GM19239 (cell line): ENCODE results near the gene SPAST.
A peak's percentile ranks its signal among the peaks of the same experiment; 100 is the strongest.
"Not testable (repeated sequence)": the region's sequence is repeated elsewhere in the genome, so short reads cannot be mapped to it uniquely, and the experiment has no call there.

Source experiments
- DNase-seq: peaks from one replicate; pipeline ENCODE4 v3.0.0; 2011; ENCODE audit warnings: low spot score; ENCODE audit not compliant: insufficient read length
- FAIRE-seq: peaks from 2 replicates; lab custom pipeline; 2011; peaks lifted over from hg19 to GRCh38; lab: Jason Lieb, UNC

Gene SPAST

GRCh38 chr2:32118055-32118454, 54.7 kb downstream of the SPAST start:
- no peak for FAIRE-seq

GRCh38 chr2:32119161-32119560, 55.8 kb downstream of the SPAST start:
- DNase-seq (no peak), FAIRE-seq (no peak)

More at GRCh38 chr2:32118055-32118454, 54.7 kb downstream of the SPAST start:
- no peak for DNase-seq

GRCh38 chr2:32124660-32125059, 61.3 kb downstream of the SPAST start:
- DNase-seq (no peak), FAIRE-seq (no peak)

- no peak for DNase-seq
- no peak for FAIRE-seq
Observed at GRCh38 chr2:32128636-32129035, 65.3 kb downstream of the SPAST start.

- DNase-seq (no peak), FAIRE-seq (no peak)
Observed at GRCh38 chr2:32129086-32129485, 65.7 kb downstream of the SPAST start.

- DNase-seq = peak; percentile 4
- peak; percentile 23 for FAIRE-seq
Observed at GRCh38 chr2:32135409-32135808, 72.1 kb downstream of the SPAST start.

GRCh38 chr2:32136097-32136496, 72.7 kb downstream of the SPAST start:
- DNase-seq = no peak

GRCh38 chr2:32151544-32151943, 88.2 kb downstream of the SPAST start:
- not testable (repeated sequence) for FAIRE-seq, DNase-seq

More at GRCh38 chr2:32136097-32136496, 72.7 kb downstream of the SPAST start:
- no peak for FAIRE-seq

- DNase-seq = no peak
- no peak for FAIRE-seq
Observed at GRCh38 chr2:32159678-32160077, 96.3 kb downstream of the SPAST start.

GRCh38 chr2:32161296-32161695, 97.9 kb downstream of the SPAST start:
- DNase-seq = no peak
- FAIRE-seq = no peak

- FAIRE-seq = not testable (repeated sequence)
Observed at GRCh38 chr2:32164254-32164653, 100.9 kb downstream of the SPAST start.

GRCh38 chr2:32165027-32165347, 101.6 kb downstream of the SPAST start:
- FAIRE-seq = peak; percentile 42
- not testable (repeated sequence) for DNase-seq

More at GRCh38 chr2:32164254-32164653, 100.9 kb downstream of the SPAST start:
- not testable (repeated sequence) for DNase-seq

- FAIRE-seq (peak; percentile 14), DNase-seq (no peak)
Observed at GRCh38 chr2:32166115-32166574, 102.8 kb downstream of the SPAST start.

GRCh38 chr2:32168513-32168912, 105.2 kb downstream of the SPAST start:
- DNase-seq = peak; percentile 8
- FAIRE-seq = peak; percentile 72

- no peak for FAIRE-seq
- no peak for DNase-seq
Observed at GRCh38 chr2:32172870-32173269, 109.5 kb downstream of the SPAST start.

GRCh38 chr2:32182667-32183066, 119.3 kb downstream of the SPAST start:
- DNase-seq = no peak
- no peak for FAIRE-seq

- DNase-seq = no peak
- FAIRE-seq = no peak
Observed at GRCh38 chr2:32189011-32189410, 125.7 kb downstream of the SPAST start.

GRCh38 chr2:32192418-32192817, 129.1 kb downstream of the SPAST start:
- FAIRE-seq (peak; percentile 83), DNase-seq (no peak)

- FAIRE-seq (no peak), DNase-seq (no peak)
Observed at GRCh38 chr2:32200814-32201213, 137.5 kb downstream of the SPAST start.

GRCh38 chr2:32203428-32203827, 140.1 kb downstream of the SPAST start:
- FAIRE-seq, DNase-seq: not testable (repeated sequence)
